Ishikawa (cell line): ENCODE data around the gene PRDM12.

Experiments used
- CEBPB ChIP-seq: IDR thresholded peaks from 2 replicates; pipeline ENCODE4 v1.6.1; 2012
- CREB1 ChIP-seq: IDR thresholded peaks from 2 replicates; pipeline ENCODE4 v1.6.1; 2012; ENCODE audit warnings: low read depth
- EGR1 ChIP-seq: IDR thresholded peaks from 2 replicates; pipeline ENCODE4 v1.6.1; 2012
- EP300 ChIP-seq: IDR thresholded peaks from 2 replicates; pipeline ENCODE4 v1.6.1; 2012; ENCODE audit warnings: borderline replicate concordance
- FOXM1 ChIP-seq: IDR thresholded peaks from 2 replicates; pipeline ENCODE4 v1.6.1; 2012; ENCODE audit warnings: low read depth, borderline replicate concordance
- NFIC ChIP-seq: IDR thresholded peaks from 2 replicates; pipeline ENCODE4 v1.6.1; 2012
- RAD21 ChIP-seq: IDR thresholded peaks from 2 replicates; pipeline ENCODE4 v1.6.1; 2012; ENCODE audit warnings: low read depth
- TAF1 ChIP-seq: IDR thresholded peaks from 2 replicates; pipeline ENCODE4 v1.6.1; 2012; ENCODE audit warnings: low read depth, mild to moderate bottlenecking
- TCF12 ChIP-seq: IDR thresholded peaks from 2 replicates; pipeline ENCODE4 v1.6.1; 2012; ENCODE audit warnings: low read depth
- TEAD4 ChIP-seq: IDR thresholded peaks from 2 replicates; pipeline ENCODE4 v1.6.1; 2012
- YY1 ChIP-seq: IDR thresholded peaks from 2 replicates; pipeline ENCODE4 v1.6.1; 2012; ENCODE audit warnings: low read depth
- ZBTB7A ChIP-seq: IDR thresholded peaks from 2 replicates; pipeline ENCODE4 v1.6.1; 2012; ENCODE audit warnings: low read depth
- TF ChIP-seq, protein P1 (sequence below): IDR thresholded peaks from 2 replicates; pipeline ENCODE4 v1.6.1; 2012
- TF ChIP-seq, protein P2 (sequence below): IDR thresholded peaks from 2 replicates; pipeline ENCODE4 v1.6.1; 2012
- TF ChIP-seq, protein P3 (sequence below): IDR thresholded peaks from 2 replicates; pipeline ENCODE4 v1.6.1; 2012; ENCODE audit warnings: low read depth, mild to moderate bottlenecking

The PRDM12 gene

DNA sequence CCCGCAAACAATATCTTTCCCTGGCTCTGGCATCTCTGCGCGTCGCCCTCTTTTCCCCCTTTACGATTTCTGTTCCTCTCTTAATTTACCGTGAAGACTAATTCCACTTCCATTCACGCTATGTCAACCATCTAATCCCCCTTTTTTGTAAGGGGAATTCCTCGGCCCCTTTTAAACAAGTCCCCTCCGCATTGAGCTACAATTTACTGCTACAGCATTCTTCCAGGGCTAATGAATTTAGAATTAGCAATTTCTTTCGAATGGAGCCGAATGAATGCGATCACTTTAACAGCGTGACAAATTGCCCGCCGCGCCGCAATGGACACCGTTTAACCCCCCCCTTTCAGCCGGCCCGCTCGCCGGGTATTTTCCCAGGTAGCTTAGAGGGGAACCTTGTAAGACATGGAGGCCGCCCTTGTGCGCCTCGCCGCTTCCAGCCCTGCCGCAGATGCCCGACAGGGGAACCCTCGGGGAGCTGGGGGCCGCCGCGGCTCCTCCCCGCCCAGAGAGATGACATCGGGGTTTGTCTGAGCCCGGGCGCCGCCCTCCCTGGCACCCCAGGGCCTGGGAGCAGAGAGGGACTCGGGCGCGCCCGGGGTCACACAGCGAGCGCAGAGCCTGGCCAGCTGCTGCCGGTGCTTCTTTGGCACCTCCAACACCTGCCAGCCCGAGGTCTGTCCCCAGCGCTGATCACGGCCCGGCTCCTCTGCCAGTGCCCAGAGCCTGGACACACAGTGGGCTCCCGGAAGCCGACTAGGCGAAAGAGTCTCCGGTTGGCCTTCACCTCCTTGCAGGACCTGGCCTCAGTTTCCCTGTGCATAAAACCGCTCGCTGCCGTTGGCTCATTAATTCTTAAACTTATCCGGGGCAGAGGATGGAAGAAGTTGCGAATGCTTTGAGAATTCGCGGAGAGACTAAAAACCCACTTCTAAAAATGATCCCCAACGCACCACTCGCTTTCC is 1.3 kb downstream of the PRDM12 start:
- TF ChIP-seq EGR1 (no peak), TAF1 (no peak), TEAD4 (no peak), TCF12 (no peak), RAD21 (no peak), YY1 (no peak), ZBTB7A (no peak), EP300 (no peak), NFIC (no peak), FOXM1 (no peak), CEBPB (no peak), CREB1 (no peak)
- TF ChIP-seq, protein P1, sequence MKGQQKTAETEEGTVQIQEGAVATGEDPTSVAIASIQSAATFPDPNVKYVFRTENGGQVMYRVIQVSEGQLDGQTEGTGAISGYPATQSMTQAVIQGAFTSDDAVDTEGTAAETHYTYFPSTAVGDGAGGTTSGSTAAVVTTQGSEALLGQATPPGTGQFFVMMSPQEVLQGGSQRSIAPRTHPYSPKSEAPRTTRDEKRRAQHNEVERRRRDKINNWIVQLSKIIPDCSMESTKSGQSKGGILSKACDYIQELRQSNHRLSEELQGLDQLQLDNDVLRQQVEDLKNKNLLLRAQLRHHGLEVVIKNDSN, result no peak
- TF ChIP-seq, protein P2, sequence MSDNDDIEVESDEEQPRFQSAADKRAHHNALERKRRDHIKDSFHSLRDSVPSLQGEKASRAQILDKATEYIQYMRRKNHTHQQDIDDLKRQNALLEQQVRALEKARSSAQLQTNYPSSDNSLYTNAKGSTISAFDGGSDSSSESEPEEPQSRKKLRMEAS, result no peak
- TF ChIP-seq, protein P3, sequence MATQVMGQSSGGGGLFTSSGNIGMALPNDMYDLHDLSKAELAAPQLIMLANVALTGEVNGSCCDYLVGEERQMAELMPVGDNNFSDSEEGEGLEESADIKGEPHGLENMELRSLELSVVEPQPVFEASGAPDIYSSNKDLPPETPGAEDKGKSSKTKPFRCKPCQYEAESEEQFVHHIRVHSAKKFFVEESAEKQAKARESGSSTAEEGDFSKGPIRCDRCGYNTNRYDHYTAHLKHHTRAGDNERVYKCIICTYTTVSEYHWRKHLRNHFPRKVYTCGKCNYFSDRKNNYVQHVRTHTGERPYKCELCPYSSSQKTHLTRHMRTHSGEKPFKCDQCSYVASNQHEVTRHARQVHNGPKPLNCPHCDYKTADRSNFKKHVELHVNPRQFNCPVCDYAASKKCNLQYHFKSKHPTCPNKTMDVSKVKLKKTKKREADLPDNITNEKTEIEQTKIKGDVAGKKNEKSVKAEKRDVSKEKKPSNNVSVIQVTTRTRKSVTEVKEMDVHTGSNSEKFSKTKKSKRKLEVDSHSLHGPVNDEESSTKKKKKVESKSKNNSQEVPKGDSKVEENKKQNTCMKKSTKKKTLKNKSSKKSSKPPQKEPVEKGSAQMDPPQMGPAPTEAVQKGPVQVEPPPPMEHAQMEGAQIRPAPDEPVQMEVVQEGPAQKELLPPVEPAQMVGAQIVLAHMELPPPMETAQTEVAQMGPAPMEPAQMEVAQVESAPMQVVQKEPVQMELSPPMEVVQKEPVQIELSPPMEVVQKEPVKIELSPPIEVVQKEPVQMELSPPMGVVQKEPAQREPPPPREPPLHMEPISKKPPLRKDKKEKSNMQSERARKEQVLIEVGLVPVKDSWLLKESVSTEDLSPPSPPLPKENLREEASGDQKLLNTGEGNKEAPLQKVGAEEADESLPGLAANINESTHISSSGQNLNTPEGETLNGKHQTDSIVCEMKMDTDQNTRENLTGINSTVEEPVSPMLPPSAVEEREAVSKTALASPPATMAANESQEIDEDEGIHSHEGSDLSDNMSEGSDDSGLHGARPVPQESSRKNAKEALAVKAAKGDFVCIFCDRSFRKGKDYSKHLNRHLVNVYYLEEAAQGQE, result no peak

DNA sequence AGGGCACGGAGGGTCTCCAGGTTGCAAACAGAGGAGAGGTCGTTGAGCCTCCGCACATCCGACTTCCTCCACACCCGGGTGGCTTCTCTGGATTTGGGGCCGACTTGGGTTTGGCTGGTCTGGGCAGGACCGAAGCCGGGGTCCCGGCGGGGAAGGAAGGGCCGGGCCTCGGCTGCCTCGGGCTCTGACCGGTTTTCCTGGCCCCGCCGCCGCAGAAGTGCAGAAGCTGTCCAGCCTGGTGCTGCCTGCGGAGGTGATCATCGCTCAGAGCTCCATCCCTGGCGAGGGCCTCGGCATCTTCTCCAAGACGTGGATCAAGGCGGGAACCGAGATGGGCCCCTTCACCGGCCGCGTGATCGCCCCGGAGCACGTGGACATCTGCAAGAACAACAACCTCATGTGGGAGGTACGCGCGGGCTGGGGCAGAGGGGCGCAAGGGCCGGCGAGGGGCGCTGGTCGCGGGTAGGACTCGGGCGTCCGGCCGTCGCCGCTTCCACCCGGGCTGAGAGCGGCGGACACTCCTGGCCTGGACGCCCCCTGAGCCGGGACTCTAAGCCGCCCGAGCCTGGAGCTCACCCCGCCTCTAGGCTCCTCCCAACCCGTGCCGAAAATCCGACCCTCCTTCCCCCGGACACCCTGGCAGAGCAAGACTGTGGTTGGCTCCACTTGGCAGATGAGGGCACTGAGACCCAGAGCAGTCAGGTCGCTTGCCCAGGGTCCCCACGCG is 2.2 kb downstream of the PRDM12 start:
- TF ChIP-seq, protein P2, result no peak
- no peak for TF ChIP-seq EGR1
- no peak for TF ChIP-seq FOXM1
- no peak for TF ChIP-seq TEAD4
- TF ChIP-seq NFIC, result no peak
- TF ChIP-seq CREB1, result no peak
- no peak for TF ChIP-seq YY1
- TF ChIP-seq CEBPB, result no peak
- TF ChIP-seq, protein P1, result no peak
- TF ChIP-seq, protein P3, result no peak
- TF ChIP-seq TCF12, result no peak
- no peak for TF ChIP-seq ZBTB7A
- no peak for TF ChIP-seq EP300
- no peak for TF ChIP-seq TAF1
- no peak for TF ChIP-seq RAD21

DNA sequence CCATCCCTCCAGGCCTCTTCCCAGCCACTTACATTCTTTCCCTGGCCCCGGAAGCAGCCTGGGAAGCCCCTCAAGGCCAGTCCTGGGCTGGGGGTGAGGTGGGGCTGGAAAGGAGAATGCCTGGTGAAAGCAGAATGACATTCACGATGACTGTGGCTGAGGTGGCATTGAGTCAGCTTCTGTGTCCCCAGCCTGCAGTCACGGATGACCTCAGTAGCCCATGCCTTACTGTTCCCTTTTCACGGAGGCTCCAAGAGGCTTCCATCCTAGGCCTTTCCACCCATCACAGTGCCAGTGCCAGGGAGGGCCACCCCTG is 2.7 kb downstream of the PRDM12 start:
- no peak for TF ChIP-seq ZBTB7A
- no peak for TF ChIP-seq YY1
- TF ChIP-seq EP300, result no peak

DNA sequence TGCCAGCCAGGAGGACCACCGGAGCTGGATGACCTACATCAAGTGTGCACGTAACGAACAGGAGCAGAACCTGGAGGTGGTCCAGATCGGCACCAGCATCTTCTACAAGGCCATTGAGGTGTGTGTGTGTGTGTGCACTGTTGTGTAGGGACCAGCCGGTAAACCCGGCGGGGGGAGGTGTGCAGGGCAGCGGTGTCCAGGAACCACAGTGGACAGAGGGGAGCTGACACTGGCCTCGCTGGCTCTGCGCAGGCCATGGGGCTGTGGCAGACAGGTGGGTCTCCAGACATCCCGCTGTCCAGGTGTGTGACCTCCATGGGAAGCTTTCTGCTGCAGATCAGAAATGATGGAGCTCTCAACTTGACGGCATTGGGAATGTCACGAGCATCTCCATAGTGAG is 3.8 kb downstream of the PRDM12 start:
- TF ChIP-seq TAF1 (no peak), NFIC (no peak), RAD21 (no peak), EGR1 (no peak), TCF12 (no peak), ZBTB7A (no peak), EP300 (no peak), CREB1 (no peak), FOXM1 (no peak)
- TF ChIP-seq, protein P3, result no peak
- TF ChIP-seq, protein P2, result no peak
- TF ChIP-seq, protein P1, result no peak
